Lung microvascular endothelial cell (primary cell): ENCODE measurements around the gene ARAP3. TPM values are rescaled to one million over a fixed set of nuclear protein-coding genes. Genes with fewer than 3 reads are reported as not detected.
"Not testable (repeated sequence)": the region's sequence is repeated elsewhere in the genome, so short reads cannot be mapped to it uniquely, and the experiment has no call there.

ENCODE experiments used
- DNase-seq, 2 donors: peaks; one replicate each; pipeline versions ENCODE4 v3.0.0 to v3.0.0-alpha.2; 2010; ENCODE audit warnings: low read depth in 2 of 2
- total RNA-seq: library from RNA; depleted of rRNA; stranded (reverse); fragments of >200 nt; gene quantifications from 2 replicates; pipeline ENCODE4 v1.2.1, GENCODE V29; 2014

Gene ARAP3
- total RNA-seq, 1 donor from 2014 or later = 30.8 TPM

GRCh38 chr5:141618804-141619554 lies 63.1 kb downstream of the ARAP3 start, which contains the start of gene DIAPH1:
DIAPH1 (minus strand) TSS chr5:141619000; CDS start chr5:141618914, 86 bp downstream.
- DNase-seq = peak; percentile 97 to 99

- DNase-seq = peak; percentile 37 to 42
Measured at GRCh38 chr5:141618030-141618803, 63.8 kb downstream of the ARAP3 start.

DNA sequence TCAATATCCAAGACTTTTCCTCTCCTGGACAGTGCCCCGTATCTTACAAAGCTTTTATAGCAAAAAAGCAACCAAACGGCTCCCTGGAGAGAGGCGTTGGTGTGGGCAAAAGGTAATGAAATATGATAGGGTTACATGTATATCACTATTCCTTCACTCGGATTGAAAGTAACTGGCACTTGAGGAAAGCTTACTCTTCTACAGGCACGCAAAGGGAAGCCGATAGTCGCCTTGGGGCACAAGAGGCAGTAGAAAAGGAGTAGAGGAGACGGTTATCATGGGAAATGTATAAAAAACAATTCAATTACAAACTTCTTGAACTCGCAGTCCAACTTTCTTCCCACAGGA lies 64.4 kb downstream of the ARAP3 start:
- DNase-seq = peak in 1 of 2 donors; percentile 46

DNA sequence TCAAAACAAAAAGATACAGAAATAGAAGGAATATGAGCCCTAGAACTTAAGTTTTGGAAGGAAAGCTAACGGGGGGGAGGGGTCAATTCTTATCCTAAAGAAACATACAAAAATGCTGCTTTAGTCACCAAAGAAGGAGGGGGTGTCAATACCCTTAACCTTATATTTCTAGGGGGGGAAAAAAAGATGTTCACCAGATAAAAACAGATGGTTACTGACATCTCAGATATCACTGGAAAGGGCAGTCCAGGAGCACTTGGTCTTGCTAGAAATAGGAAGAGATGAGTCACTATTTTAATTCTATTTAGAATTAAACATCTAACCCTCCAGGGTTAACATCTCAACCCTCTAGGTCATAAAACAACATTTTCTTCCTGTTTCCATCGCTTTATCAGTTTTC lies 64.9 kb downstream of the ARAP3 start:
- DNase-seq = peak; percentile 15 to 56

DNA sequence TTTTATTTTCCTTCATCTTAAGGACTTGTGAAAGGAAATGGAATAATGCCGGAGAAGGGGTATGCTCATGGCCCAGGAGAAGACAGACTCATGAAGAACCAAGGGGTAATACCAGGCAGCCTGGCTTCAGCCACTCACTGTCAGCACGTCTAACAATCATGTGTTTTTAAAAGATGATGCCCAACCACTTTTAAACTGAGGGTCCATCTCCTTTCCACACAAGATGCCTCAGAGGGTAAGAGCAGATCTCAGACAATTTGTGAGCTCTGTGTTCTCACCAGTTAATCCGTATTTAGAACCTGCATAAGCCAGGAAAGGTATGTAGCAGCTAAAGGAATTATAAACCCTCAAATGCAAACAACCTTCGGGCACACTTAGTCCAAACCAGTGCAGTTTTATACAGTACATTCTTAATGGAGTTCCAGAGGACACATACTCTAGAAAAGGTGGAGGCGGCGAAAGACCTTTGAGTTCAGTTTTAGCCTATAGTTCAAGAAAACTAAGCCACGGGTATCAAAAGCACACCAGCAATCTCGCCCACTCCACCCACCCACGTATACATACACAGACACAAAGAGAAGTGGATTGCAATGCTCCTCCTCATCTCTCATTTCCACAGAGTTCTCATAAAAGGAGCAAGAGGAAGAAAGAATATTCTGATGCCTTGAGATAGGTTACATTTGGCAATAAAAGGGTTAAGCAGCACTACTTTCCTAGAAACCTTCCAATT lies 65.9 kb downstream of the ARAP3 start:
- no peak for DNase-seq

- no peak for DNase-seq
Measured at GRCh38 chr5:141613344-141613743, 68.7 kb downstream of the ARAP3 start.

DNA sequence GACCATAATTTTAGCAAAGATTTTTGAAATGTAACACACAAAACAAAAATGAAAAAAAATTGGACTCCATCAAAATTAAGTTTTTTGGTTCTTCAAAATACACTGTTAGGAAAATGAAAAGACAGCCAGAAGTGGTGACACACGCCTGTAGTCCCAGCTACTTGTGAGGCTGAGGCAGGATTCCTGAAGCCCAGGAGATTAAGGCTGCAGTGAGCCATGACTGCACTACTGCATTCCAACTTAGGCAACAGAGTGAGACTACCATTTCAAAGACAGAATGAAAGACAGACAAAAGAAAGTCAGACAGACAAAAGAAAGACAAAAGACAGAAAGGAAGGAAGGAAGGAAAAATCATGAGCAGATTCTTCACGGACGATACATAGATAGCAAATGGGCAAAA lies 70.7 kb downstream of the ARAP3 start:
- no peak for DNase-seq

DNA sequence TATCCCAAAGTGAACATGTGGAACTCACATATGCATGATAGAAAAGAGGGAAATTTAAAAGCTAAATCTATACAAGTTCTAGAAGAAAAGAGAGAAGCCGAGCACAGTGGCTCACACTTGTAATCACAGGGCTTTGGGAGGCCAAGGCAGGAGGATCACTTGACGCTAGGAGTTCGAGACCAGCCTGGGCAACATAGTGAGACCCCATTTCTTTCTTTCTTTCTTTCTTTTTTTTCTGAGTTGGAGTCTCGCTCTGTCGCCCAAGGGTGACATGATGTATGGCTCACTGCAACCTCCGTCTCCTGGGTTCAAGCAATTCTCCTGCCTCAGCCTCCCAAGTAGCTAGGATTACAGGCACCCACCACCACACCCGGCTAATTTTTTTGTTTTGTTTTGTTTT lies 72.1 kb downstream of the ARAP3 start:
- DNase-seq = not testable (repeated sequence)

DNA sequence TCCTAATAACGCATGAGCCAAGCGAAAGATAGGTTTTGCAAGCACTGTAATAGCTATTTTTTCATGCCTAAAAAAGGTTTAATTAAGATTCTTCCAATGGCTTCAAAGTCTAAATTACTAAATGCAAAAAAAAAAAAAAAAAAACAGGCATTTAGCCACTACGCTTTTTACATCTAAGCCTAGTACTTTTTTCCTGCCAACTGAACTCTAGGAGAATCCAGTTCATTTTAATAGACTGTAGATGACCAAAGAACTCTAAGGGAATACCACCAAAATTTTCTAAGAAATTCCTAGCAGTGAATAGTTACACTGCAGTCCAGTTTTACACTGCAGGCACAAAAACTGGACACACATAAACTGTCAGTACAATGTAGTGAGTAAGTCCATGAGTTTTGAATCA lies 73.0 kb downstream of the ARAP3 start:
- DNase-seq = no peak

- no peak for DNase-seq
Measured at GRCh38 chr5:141608557-141608956, 73.5 kb downstream of the ARAP3 start.

- DNase-seq = no peak
Measured at GRCh38 chr5:141608046-141608445, 74.0 kb downstream of the ARAP3 start.

DNA sequence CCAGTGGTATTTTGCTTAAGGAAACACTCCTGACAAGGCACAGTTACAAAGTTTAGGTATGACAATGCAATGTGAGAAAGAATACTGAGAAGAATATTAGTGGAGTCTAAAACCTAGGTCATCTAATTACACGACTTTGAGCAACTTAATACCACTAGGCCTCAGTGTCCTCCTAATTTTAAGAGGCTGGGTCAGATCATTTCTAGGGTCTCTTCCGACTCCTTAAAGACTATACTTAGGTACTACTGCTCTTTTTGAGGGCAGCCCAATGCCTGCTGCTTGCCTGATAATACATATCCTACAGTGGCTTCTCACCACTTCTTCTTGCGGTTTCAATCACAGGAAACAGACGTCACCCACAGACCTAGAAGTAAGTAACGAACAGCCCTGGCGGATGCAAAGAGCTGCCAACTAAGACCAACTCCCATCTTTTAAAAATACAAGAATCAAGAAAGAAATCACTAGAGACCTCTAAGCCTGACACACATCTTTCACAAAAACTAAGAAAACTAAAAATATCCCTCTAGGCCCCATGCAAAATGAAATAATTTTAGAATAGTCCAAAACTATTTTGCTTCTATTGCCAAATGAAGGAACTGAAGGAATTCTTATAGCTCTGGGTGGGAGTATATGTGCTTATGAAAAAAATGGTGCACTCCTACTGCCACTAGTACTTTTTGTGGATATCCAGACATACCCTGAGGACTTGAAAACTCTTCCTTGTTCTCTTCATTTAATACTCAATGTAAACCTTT lies 76.3 kb downstream of the ARAP3 start:
- peak in 1 of 2 donors; percentile 95 for DNase-seq

GRCh38 chr5:141603923-141604717 lies 77.9 kb downstream of the ARAP3 start:
- peak; percentile 19 to 93 for DNase-seq

Other genes with a start within 250 kb of the ARAP3 start
- 10.2 and 10.9 TPM in 2 replicates for gene PCDHGC3, start 206.3 kb downstream of the ARAP3 start, total RNA-seq
- 0.65 and 0.79 TPM in 2 replicates for gene PCDHGC4, start 197.2 kb downstream of the ARAP3 start, total RNA-seq
- under 0.01 and 0.40 TPM in 2 replicates for gene PCDHGC5, start 193.1 kb downstream of the ARAP3 start, total RNA-seq
- 28.8 and 29.6 TPM in 2 replicates for gene DIAPH1, start 63.2 kb downstream of the ARAP3 start, total RNA-seq
- 45.0 and 48.2 TPM in 2 replicates for gene HDAC3, start 45.4 kb downstream of the ARAP3 start, total RNA-seq
- gene RELL2, start 45.2 kb downstream of the ARAP3 start, total RNA-seq = 5.6 and 6.1 TPM in 2 replicates
- 9.3 and 10.5 TPM in 2 replicates for gene FCHSD1, start 30.8 kb downstream of the ARAP3 start, total RNA-seq
- 6.2 and 43.8 TPM in 2 replicates for gene PCDH1, start 196.2 kb upstream of the ARAP3 start, total RNA-seq
- gene DELE1, start 241.6 kb upstream of the ARAP3 start, total RNA-seq = 46.4 and 53.2 TPM in 2 replicates